Sigmoid colon (tissue), 7 donors: ENCODE results near the gene OXT. TPM values are rescaled to one million over a fixed set of nuclear protein-coding genes. Genes with fewer than 3 reads are reported as not detected.
"Not testable (repeated sequence)": the region's sequence is repeated elsewhere in the genome, so short reads cannot be mapped to it uniquely, and the experiment has no call there.

Experiments used
- DNase-seq: peaks from one replicate; pipeline ENCODE4 v3.0.0-alpha.2; 2019
- H3K27ac ChIP-seq, 4 donors: fragments of 200-600 bp; sonication (generic); one replicate each; pipeline ENCODE4 v1.5.1; 2016 to 2019; ENCODE audit warnings: mild to moderate bottlenecking in 1 of 4
- H3K27me3 ChIP-seq, 3 donors: fragments of 200-600 bp; sonication (generic); one replicate each; pipeline ENCODE4 v1.5.1; 2019; ENCODE audit warnings: mild to moderate bottlenecking in 1 of 3
- H3K36me3 ChIP-seq, 4 donors: fragments of 200-600 bp; sonication (generic); one replicate each; pipeline ENCODE4 v1.5.1; 2016 to 2019
- H3K4me1 ChIP-seq, 4 donors: fragments of 200-600 bp; sonication (generic); one replicate each; pipeline ENCODE4 v1.5.1; 2017 to 2019
- H3K4me3 ChIP-seq, 4 donors: fragments of 200-600 bp; sonication (generic); one replicate each; pipeline ENCODE4 v1.5.1; 2017 to 2019; ENCODE audit warnings: mild to moderate bottlenecking in 2 of 4, moderate library complexity in 1 of 4
- H3K9me3 ChIP-seq, 4 donors: fragments of 200-600 bp in 3 of 4; sonication (generic) in 3 of 4; one replicate each; pipeline versions ENCODE4 v1.5.1 to v1.6.1; 2013 to 2019
- CTCF ChIP-seq, 4 experiments: fragments of 450-650 bp in 3 of 4; fragments of 200-600 bp in 1 of 4; IDR thresholded peaks; one replicate each; pipeline ENCODE4 v1.5.1; 2016 to 2019; ENCODE audit warnings: antibody characterized with exemption in 4 of 4, mild to moderate bottlenecking in 3 of 4, moderate library complexity in 2 of 4
- EP300 ChIP-seq, 4 donors: sonication (generic); formaldehyde crosslinking; IDR thresholded peaks; one replicate each; pipeline ENCODE4 v1.6.1; 2017; ENCODE audit warnings: antibody characterized with exemption in 4 of 4
- POLR2A ChIP-seq, 2 donors: fragments of 450-650 bp; IDR thresholded peaks; one replicate each; pipeline ENCODE4 v1.6.1; 2016; ENCODE audit warnings: antibody characterized with exemption in 2 of 2, mild to moderate bottlenecking in 2 of 2, moderate library complexity in 2 of 2
- POLR2AphosphoS5 ChIP-seq, 4 donors: sonication (generic); formaldehyde crosslinking; IDR thresholded peaks; one replicate each; pipeline ENCODE4 v1.6.1; 2017; ENCODE audit warnings: antibody characterized with exemption in 4 of 4
- WGBS, 2 donors: extraction: QIAGEN DNeasy Blood & Tissue Kit; methylation state at CpG; one replicate each; pipeline ENCODE4 v1.1.7; 2013; 5-methylcytosine and 5-hydroxymethylcytosine counted together
- intact Hi-C: fragments of 100-400 bp; cut with DNase I; formaldehyde crosslinking; loops from one replicate; pipeline ENCODE4 v1.15.1; 2023
- polyA plus RNA-seq, 3 donors: library from polyadenylated mRNA; stranded (reverse); fragments of 200-250 nt; gene quantifications; one replicate each; pipeline ENCODE4 v1.2.3, GENCODE V29; 2013
- total RNA-seq, 4 donors: library from RNA; depleted of rRNA; stranded (reverse); fragments of >200 nt; gene quantifications; one replicate each; pipeline ENCODE4 v1.1.0, GENCODE V29; 2016
- donor health status: healthy with polysubstance abuse.
- donor health status: Bipolar disorder and iron deficiency.
- donor health status: healthy.

Gene OXT
- total RNA-seq (not detected), polyA plus RNA-seq (under 1 TPM in 1 of 3 donors, not detected in 2; 0.29 TPM)

GRCh38 chr20:3071610-3072529 lies at the start of gene OXT:
OXT (plus strand) TSS chr20:3071620; CDS start chr20:3071656, 36 bp downstream.
- H3K9me3 ChIP-seq: no peaks in the 10 kb centered on the region
- H3K27me3 ChIP-seq: peaks cover 19 to 34% (median 30%) of the 10 kb centered on the region in 3 donors
- H3K27ac ChIP-seq: peak within 1 kb of the TSS in 1 of 4 donors; percentile 4
- intact Hi-C loops: no loop called here
- peaks cover 0 to 13% (median 11%) of the 10 kb centered on the region in 4 donors for H3K4me1 ChIP-seq
- WGBS, 2 donors: 8 to 11% methylated on average over 95 of the region's 95 CpGs
- TF ChIP-seq POLR2A (IDR thresholded peaks at IDR 0.05) (no peak), CTCF (IDR thresholded peaks at IDR 0.05) (no peak), POLR2AphosphoS5 (IDR thresholded peaks at IDR 0.05) (no peak), EP300 (IDR thresholded peaks at IDR 0.05) (no peak)
- DNase-seq: no peak
- peak within 1 kb of the TSS; percentile 25 to 54 (median 48) for H3K4me3 ChIP-seq
- H3K36me3 ChIP-seq: no peaks in the 10 kb centered on the region

GRCh38 chr20:3021777-3022176 lies 49.6 kb upstream of the OXT start:
- H3K27ac ChIP-seq: no peak overlapping the region
- intact Hi-C loops: no loop called here
- no peak for TF ChIP-seq POLR2AphosphoS5 (IDR thresholded peaks at IDR 0.05)
- TF ChIP-seq POLR2A (IDR thresholded peaks at IDR 0.05): no peak
- TF ChIP-seq EP300 (IDR thresholded peaks at IDR 0.05): no peak
- no peak for TF ChIP-seq CTCF (IDR thresholded peaks at IDR 0.05)
- DNase-seq: no peak
- H3K4me1 ChIP-seq: no peaks in the 10 kb centered on the region
- WGBS, 2 donors: 87 to 97% methylated on average over 5 of the region's 5 CpGs
- H3K27me3 ChIP-seq: no peaks in the 10 kb centered on the region
- H3K36me3 ChIP-seq: peaks cover 24 to 76% (median 33%) of the 10 kb centered on the region in 4 donors
- no peak overlapping the region for H3K4me3 ChIP-seq
- no peaks in the 10 kb centered on the region for H3K9me3 ChIP-seq

GRCh38 chr20:3022559-3023490 lies 48.6 kb upstream of the OXT start:
- H3K27me3 ChIP-seq, intact Hi-C loops, H3K9me3 ChIP-seq, DNase-seq, H3K4me3 ChIP-seq, H3K4me1 ChIP-seq, H3K27ac ChIP-seq: not testable (repeated sequence)
- H3K36me3 ChIP-seq: peaks cover 30 to 76% (median 42%) of the 10 kb centered on the region in 4 donors
- WGBS, 2 donors: 45 to 74% methylated on average over 20 of the region's 20 CpGs

GRCh38 chr20:3027987-3028386 lies 43.4 kb upstream of the OXT start:
- peaks cover 35 to 89% (median 36%) of the 10 kb centered on the region in 4 donors for H3K36me3 ChIP-seq
- 65 to 73% methylated on average over 2 of the region's 2 CpGs for WGBS, 2 donors
- intact Hi-C loops: no loop called here

More at GRCh38 chr20:3027987-3028386, 43.4 kb upstream of the OXT start:
- Histone ChIP-seq H3K27ac (no peak overlapping the region), H3K27me3 (no peaks in the 10 kb centered on the region), H3K4me3 (no peak overlapping the region), H3K9me3 (no peaks in the 10 kb centered on the region), H3K4me1 (no peaks in the 10 kb centered on the region)
- TF ChIP-seq CTCF (IDR thresholded peaks at IDR 0.05) (no peak), EP300 (IDR thresholded peaks at IDR 0.05) (no peak), POLR2A (IDR thresholded peaks at IDR 0.05) (no peak), POLR2AphosphoS5 (IDR thresholded peaks at IDR 0.05) (no peak)
- no peak for DNase-seq
